HCT116 (cell line): ENCODE measurements around the gene PPP1R14C. TPM values are rescaled to one million over a fixed set of nuclear protein-coding genes. Genes with fewer than 3 reads are reported as not detected.

Experiments used
- ATAC-seq: fragments of 200-7000 bp; cut with Tn5 transposase; 2 replicates; pipeline ENCODE4 v1.9.1; 2020; ENCODE audit warnings: mild to moderate bottlenecking, moderate library complexity
- BruUV-seq: library from RNA; stranded (reverse); fragments of 400-500 nt; replicated peaks from 2 replicates; lab custom pipeline; 2021; lab: Mats Ljungman, UMichigan
- CTCF ChIA-PET: fragments of 300-600 bp; sonication (Branson Sonifier 250); formaldehyde crosslinking; loops from one replicate; lab custom pipeline; 2021; ENCODE audit warnings: antibody characterized with exemption; lab: Charles Lee
- POLR2A ChIA-PET: fragments of 300-600, 350-600 bp; sonication (Branson Sonifier 250); formaldehyde crosslinking; loops from one replicate; lab custom pipeline; 2021; ENCODE audit warnings: antibody characterized with exemption; lab: Charles Lee
- RAD21 ChIA-PET, 2 experiments: fragments of 300-600 bp; sonication (Branson Sonifier 250); formaldehyde crosslinking; loops; one replicate each; lab custom pipeline; 2023; ENCODE audit warnings: low total read pairs in 2 of 2; ENCODE audit not compliant: uncharacterized antibody in 2 of 2, unreplicated experiment in 2 of 2, low non-redundant PET in 1 of 2; lab: Charles Lee
- DNase-seq: peaks from one replicate; pipeline ENCODE4 v3.0.0-alpha.2; 2010; ENCODE audit warnings: low read depth, low spot score
- H2AFZ ChIP-seq: fragments of 200-600 bp; shearing (Covaris generic), sonication (generic); 2 replicates; pipeline ENCODE4 v1.6.1; 2017; ENCODE audit warnings: low read depth, mixed run types, mixed read lengths, antibody characterized with exemption, low read length; ENCODE audit not compliant: poor library complexity, severe bottlenecking
- H3K27ac ChIP-seq: 2 replicates; pipeline ENCODE4 v1.5.1; 2012; ENCODE audit warnings: low read depth, low read length
- H3K27me3 ChIP-seq: fragments of 200-600 bp; sonication (generic); 2 replicates; pipeline ENCODE4 v1.6.1; 2016; ENCODE audit warnings: mixed run types, low read length, mixed read lengths; ENCODE audit not compliant: insufficient read depth
- H3K36me3 ChIP-seq, 2 experiments: fragments of 200-500 bp in 1 of 2; fragments of 200-600 bp in 1 of 2; sonication (Bioruptor generic) in 1 of 2; sonication (generic) in 1 of 2; 2 replicates each; pipeline versions ENCODE4 v1.5.1 to v1.6.1; 2014 to 2016; ENCODE audit warnings: low read length in 2 of 2, inconsistent platforms in 1 of 2, mixed read lengths in 1 of 2, mixed run types in 1 of 2; ENCODE audit not compliant: insufficient read depth in 2 of 2, control insufficient read depth in 1 of 2
- H3K4me1 ChIP-seq, 2 experiments: fragments of 200-600 bp in 1 of 2; sonication (generic) in 1 of 2; 2 replicates each; pipeline versions ENCODE4 v1.5.1 to v1.6.1; 2012 to 2017; ENCODE audit warnings: low read length in 2 of 2, inconsistent platforms in 1 of 2, mild to moderate bottlenecking in 1 of 2, mixed read lengths in 1 of 2, mixed run types in 1 of 2, moderate library complexity in 1 of 2; ENCODE audit not compliant: insufficient read depth in 2 of 2, control insufficient read depth in 1 of 2
- H3K4me2 ChIP-seq: fragments of 200-600 bp; sonication (generic); 2 replicates; pipeline ENCODE4 v1.6.1; 2017; ENCODE audit warnings: mixed run types, low read length, mixed read lengths
- H3K4me3 ChIP-seq, 2 experiments: fragments of 200-600 bp in 1 of 2; sonication (generic) in 1 of 2; replicated peaks in 1 of 2; 2 replicates each; pipeline ENCODE4 v1.5.1; 2011 to 2016; ENCODE audit warnings: low read length in 2 of 2, control low read depth in 1 of 2, low read depth in 1 of 2, mild to moderate bottlenecking in 1 of 2, mixed read lengths in 1 of 2, mixed run types in 1 of 2
- H3K79me2 ChIP-seq: fragments of 200-600 bp; sonication (generic); 2 replicates; pipeline ENCODE4 v1.6.1; 2017; ENCODE audit warnings: mild to moderate bottlenecking, mixed run types, low read length, moderate library complexity, mixed read lengths; ENCODE audit not compliant: insufficient read depth
- H3K9ac ChIP-seq: fragments of 200-600 bp; sonication (generic); 2 replicates; pipeline ENCODE4 v1.6.1; 2016; ENCODE audit warnings: low read length, mixed read lengths
- H3K9me2 ChIP-seq: fragments of 200-600 bp; sonication (generic), shearing (Covaris generic); 2 replicates; pipeline ENCODE4 v1.6.1; 2017; ENCODE audit warnings: mixed run types, mild to moderate bottlenecking, moderate library complexity; ENCODE audit not compliant: insufficient read depth
- H3K9me3 ChIP-seq, 2 experiments: fragments of 200-500 bp in 1 of 2; fragments of 200-600 bp in 1 of 2; sonication (Bioruptor generic) in 1 of 2; sonication (generic) in 1 of 2; 2 replicates each; pipeline ENCODE4 v1.6.1; 2014 to 2017; ENCODE audit warnings: low read length in 2 of 2, mixed read lengths in 2 of 2, inconsistent platforms in 1 of 2, low read depth in 1 of 2, mild to moderate bottlenecking in 1 of 2, mixed run types in 1 of 2, moderate library complexity in 1 of 2; ENCODE audit not compliant: control insufficient read depth in 1 of 2, insufficient read depth in 1 of 2
- H4K20me1 ChIP-seq: fragments of 200-600 bp; sonication (generic), shearing (Covaris generic); 2 replicates; pipeline ENCODE4 v1.6.1; 2017; ENCODE audit warnings: mixed run types, mild to moderate bottlenecking, moderate library complexity; ENCODE audit not compliant: insufficient read depth
- CBX3 ChIP-seq: IDR thresholded peaks from 2 replicates; pipeline ENCODE4 v1.6.1; 2012; ENCODE audit warnings: low read depth
- EZH2phosphoT487 ChIP-seq: fragments of 200-600 bp; IDR thresholded peaks from 2 replicates; pipeline ENCODE4 v1.6.1; 2018; ENCODE audit warnings: antibody characterized with exemption, borderline replicate concordance
- FOSL1 ChIP-seq: IDR thresholded peaks from 2 replicates; pipeline ENCODE4 v1.6.1; 2012; ENCODE audit warnings: low read depth
- SRF ChIP-seq: IDR thresholded peaks from 2 replicates; pipeline ENCODE4 v1.6.1; 2012; ENCODE audit warnings: low read depth
- TCF7L2 ChIP-seq: IDR thresholded peaks from 2 replicates; pipeline ENCODE4 v1.7.0; 2011; ENCODE audit warnings: borderline replicate concordance, inconsistent platforms; ENCODE audit not compliant: insufficient read depth, insufficient read length; ENCODE audit errors: extremely low read depth
- ZFX ChIP-seq: fragments of 450-650 bp; IDR thresholded peaks from 2 replicates; pipeline ENCODE4 v1.6.1; 2017
- ZNF274 ChIP-seq: fragments of 200-500 bp; sonication (Bioruptor generic); IDR thresholded peaks from 2 replicates; pipeline ENCODE4 v1.6.1; 2014; ENCODE audit warnings: mild to moderate bottlenecking, low read depth, low read length, inconsistent platforms
- intact Hi-C: fragments of 100-400 bp; cut with micrococcal nuclease; formaldehyde crosslinking; loops from 2 replicates; pipeline ENCODE4 v1.10.0; 2022
- total RNA-seq: library from RNA; stranded (reverse); gene quantifications from one replicate; pipeline ENCODE4 v1.2.1, GENCODE V29; 2021; ENCODE audit not compliant: unreplicated experiment
- TF ChIP-seq, protein P1 (sequence below), 3 experiments: fragments of 200-600 bp in 1 of 3; sonication (generic) in 1 of 3; IDR thresholded peaks in 2 of 3; conservative IDR thresholded peaks in 1 of 3; 2 replicates each; pipeline ENCODE4 v1.5.1; 2012 to 2017; ENCODE audit warnings: low read depth in 2 of 3, low read length in 2 of 3, antibody characterized with exemption in 1 of 3, borderline replicate concordance in 1 of 3, control low read depth in 1 of 3, mild to moderate bottlenecking in 1 of 3, mixed read lengths in 1 of 3, mixed run types in 1 of 3, moderate library complexity in 1 of 3; ENCODE audit not compliant: insufficient read depth in 1 of 3

Gene PPP1R14C
- total RNA-seq, 1 experiment from 2014 or later = 7.8 TPM

DNA sequence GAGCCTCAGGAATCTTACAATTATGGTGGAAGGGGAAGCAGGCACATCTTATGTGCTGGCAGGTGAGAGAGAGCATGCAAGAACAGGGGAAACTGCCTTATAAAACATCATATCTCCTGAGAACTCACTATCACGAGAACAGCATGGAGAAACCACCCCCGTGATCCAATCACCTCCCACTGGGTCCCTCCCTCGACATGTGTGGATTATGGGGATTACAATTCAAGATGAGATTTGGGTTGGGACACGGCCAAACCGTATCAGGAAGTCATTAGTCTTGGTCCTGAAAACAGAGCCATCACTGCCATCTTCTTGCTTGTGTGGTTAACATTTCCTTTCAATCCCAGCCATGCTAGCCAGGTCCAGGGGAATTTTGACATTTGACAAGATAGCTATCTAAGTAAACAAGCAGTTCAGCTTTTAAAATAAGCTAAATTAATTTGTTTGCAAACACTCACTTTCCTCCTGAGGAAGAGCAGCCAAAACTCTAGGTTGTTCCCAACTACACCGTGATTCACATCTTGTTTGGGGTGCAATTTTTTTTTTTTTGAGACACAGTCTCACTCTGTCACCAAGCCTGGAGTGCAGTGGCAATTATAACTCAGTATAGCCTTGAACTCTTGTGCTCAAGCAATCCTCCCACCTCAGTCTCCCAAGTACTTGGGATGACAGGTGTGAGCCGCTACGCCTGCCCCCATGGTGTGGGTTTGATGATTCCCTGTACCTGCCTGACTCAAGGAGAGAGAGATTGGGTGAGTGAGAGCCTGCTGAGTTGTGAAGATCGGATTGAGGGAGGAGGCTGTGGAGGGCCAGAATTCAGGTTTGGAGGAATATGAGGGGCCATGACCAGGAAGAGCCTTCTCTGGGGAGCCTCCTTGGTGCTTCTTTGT is 13.0 kb upstream of the PPP1R14C start:
- H3K36me3 ChIP-seq = no peaks in the 10 kb centered on the region
- H3K27me3 ChIP-seq = no peaks in the 10 kb centered on the region
- H3K79me2 ChIP-seq = no peaks in the 10 kb centered on the region
- H3K27ac ChIP-seq = no peak overlapping the region
- RAD21 ChIA-PET = no interaction called here
- POLR2A ChIA-PET = no interaction called here
- H3K9me2 ChIP-seq = no peaks in the 10 kb centered on the region
- BruUV-seq = no TSS peak
- H3K4me2 ChIP-seq = no peak overlapping the region
- no peak for DNase-seq
- H3K4me1 ChIP-seq = no peaks in the 10 kb centered on the region
- no peak overlapping the region for H3K9ac ChIP-seq
- no peak overlapping the region for H2AFZ ChIP-seq
- H3K4me3 ChIP-seq = no peak overlapping the region
- H4K20me1 ChIP-seq = no peaks in the 10 kb centered on the region
- CTCF ChIA-PET = no interaction called here
- intact Hi-C loops = no loop called here
- TF ChIP-seq SRF (no peak), FOSL1 (no peak), TCF7L2 (no peak), CBX3 (no peak), ZNF274 (no peak), ZFX (no peak), EZH2phosphoT487 (no peak)
- TF ChIP-seq, protein P1, sequence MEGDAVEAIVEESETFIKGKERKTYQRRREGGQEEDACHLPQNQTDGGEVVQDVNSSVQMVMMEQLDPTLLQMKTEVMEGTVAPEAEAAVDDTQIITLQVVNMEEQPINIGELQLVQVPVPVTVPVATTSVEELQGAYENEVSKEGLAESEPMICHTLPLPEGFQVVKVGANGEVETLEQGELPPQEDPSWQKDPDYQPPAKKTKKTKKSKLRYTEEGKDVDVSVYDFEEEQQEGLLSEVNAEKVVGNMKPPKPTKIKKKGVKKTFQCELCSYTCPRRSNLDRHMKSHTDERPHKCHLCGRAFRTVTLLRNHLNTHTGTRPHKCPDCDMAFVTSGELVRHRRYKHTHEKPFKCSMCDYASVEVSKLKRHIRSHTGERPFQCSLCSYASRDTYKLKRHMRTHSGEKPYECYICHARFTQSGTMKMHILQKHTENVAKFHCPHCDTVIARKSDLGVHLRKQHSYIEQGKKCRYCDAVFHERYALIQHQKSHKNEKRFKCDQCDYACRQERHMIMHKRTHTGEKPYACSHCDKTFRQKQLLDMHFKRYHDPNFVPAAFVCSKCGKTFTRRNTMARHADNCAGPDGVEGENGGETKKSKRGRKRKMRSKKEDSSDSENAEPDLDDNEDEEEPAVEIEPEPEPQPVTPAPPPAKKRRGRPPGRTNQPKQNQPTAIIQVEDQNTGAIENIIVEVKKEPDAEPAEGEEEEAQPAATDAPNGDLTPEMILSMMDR (IDR thresholded peaks at IDR 0.05 in 2 of 3, conservative IDR thresholded peaks at IDR 0.05 in 1 of 3; ENCODE audit: borderline replicate concordance in 1 of 3, insufficient read depth in 1 of 3, low read depth in 2 of 3, low read length in 2 of 3) = no peak
- no peak for ATAC-seq
- H3K9me3 ChIP-seq = no peaks in the 10 kb centered on the region
